HepG2 (cell line): ENCODE data around the gene HYDIN. TPM values are rescaled to one million over a fixed set of nuclear protein-coding genes. Genes with fewer than 3 reads are reported as not detected.
"Not testable (repeated sequence)": the region's sequence is repeated elsewhere in the genome, so short reads cannot be mapped to it uniquely, and the experiment has no call there.

ENCODE experiments used
- ATAC-seq: fragments of 200-7000 bp; cut with Tn5 transposase; 3 replicates; pipeline ENCODE4 v1.9.1; 2020; ENCODE audit warnings: mild to moderate bottlenecking, moderate library complexity
- BruUV-seq: library from RNA; stranded (reverse); fragments of 400-500 nt; replicated peaks from 2 replicates; lab custom pipeline; 2021; lab: Mats Ljungman, UMichigan
- CTCF ChIA-PET: fragments of 300-600 bp; formaldehyde crosslinking; extraction: SDS; loops from one replicate; lab custom pipeline; 2021; ENCODE audit warnings: low total read pairs, inconsistent platforms, low intra/inter-chr PET ratio; lab: Yijun Ruan, JAX
- POLR2A ChIA-PET: fragments of 350-600 bp; sonication (Branson Sonifier 250); formaldehyde crosslinking; loops from one replicate; lab custom pipeline; 2020; ENCODE audit warnings: antibody characterized with exemption, inconsistent platforms; lab: Yijun Ruan, JAX
- DNase-seq: peaks from one replicate; pipeline ENCODE4 v3.0.0-alpha.2; 2015; ENCODE audit warnings: low spot score
- FAIRE-seq: peaks from 3 replicates; lab custom pipeline; 2011; peaks lifted over from hg19 to GRCh38; lab: Jason Lieb, UNC
- H2AFZ ChIP-seq: one replicate; pipeline ENCODE4 v1.6.1; 2011; ENCODE audit warnings: low read length, inconsistent platforms
- H3K27ac ChIP-seq: fragments of 300-600 bp; 3 replicates; pipeline ENCODE4 v1.8.0; 2011; ENCODE audit warnings: mixed run types, mild to moderate bottlenecking, mixed read lengths, low read length, inconsistent platforms; ENCODE audit not compliant: insufficient read depth; ENCODE audit errors: extremely low read length
- H3K27me3 ChIP-seq, 2 experiments: fragments of 200-600 bp in 1 of 2; 2 replicates in 1 of 2; 3 replicates in 1 of 2; pipeline versions ENCODE4 v1.6.0 to v1.8.0; 2011; ENCODE audit warnings: low read length in 2 of 2, mild to moderate bottlenecking in 2 of 2, moderate library complexity in 2 of 2, inconsistent platforms in 1 of 2; ENCODE audit not compliant: insufficient read depth in 2 of 2, control insufficient read depth in 1 of 2
- H3K36me3 ChIP-seq, 2 experiments: fragments of 200-600 bp in 1 of 2; replicated peaks in 1 of 2; 2 replicates in 1 of 2; 3 replicates in 1 of 2; pipeline versions ENCODE4 v1.5.1 to v1.8.0; 2011; ENCODE audit warnings: low read length in 2 of 2, inconsistent platforms in 1 of 2; ENCODE audit not compliant: insufficient read depth in 2 of 2, control insufficient read depth in 1 of 2
- H3K4me1 ChIP-seq: 2 replicates; pipeline ENCODE4 v1.5.1; 2012; ENCODE audit warnings: low read length, inconsistent platforms; ENCODE audit not compliant: insufficient read depth
- H3K4me2 ChIP-seq: 2 replicates; pipeline ENCODE4 v1.6.0; 2011; ENCODE audit warnings: low read depth, low read length, inconsistent platforms
- H3K4me3 ChIP-seq, 3 experiments: fragments of 200-600 bp in 1 of 3; sonication (generic), shearing (Covaris generic) in 1 of 3; replicated peaks in 1 of 3; 2 replicates each; pipeline ENCODE4 v1.5.1; 2011 to 2016; ENCODE audit warnings: low read length in 3 of 3, inconsistent platforms in 2 of 3, low read depth in 2 of 3, mild to moderate bottlenecking in 2 of 3, control low read depth in 1 of 3, mixed read lengths in 1 of 3; ENCODE audit not compliant: insufficient read depth in 1 of 3
- H3K79me2 ChIP-seq: one replicate; pipeline ENCODE4 v1.6.1; 2011; ENCODE audit warnings: low read length, inconsistent platforms; ENCODE audit not compliant: insufficient read depth
- H3K9ac ChIP-seq: 2 replicates; pipeline ENCODE4 v1.6.0; 2011; ENCODE audit warnings: mild to moderate bottlenecking, low read depth, low read length, inconsistent platforms; ENCODE audit not compliant: insufficient read depth
- H3K9me3 ChIP-seq: 2 replicates; pipeline ENCODE4 v1.5.1; 2012; ENCODE audit warnings: mild to moderate bottlenecking, low read length
- H4K20me1 ChIP-seq: 2 replicates; pipeline ENCODE4 v1.6.0; 2011; ENCODE audit warnings: inconsistent platforms, mild to moderate bottlenecking, low read length, moderate library complexity; ENCODE audit not compliant: insufficient read depth
- WGBS: methylation state at CpG from one replicate; pipeline ENCODE4 v1.1.6; 2017; ENCODE audit warnings: low lambda C conversion rate; 5-methylcytosine and 5-hydroxymethylcytosine counted together
- in situ Hi-C: cut with HindIII; loops from 2 replicates; pipeline ENCODE4 v1.10.0; 2017; ENCODE audit warnings: low pct_unique_long_range_greater_than_20kb; ENCODE audit not compliant: extremely low pct_ligation_motif_present
- intact Hi-C: fragments of 100-400 bp; cut with micrococcal nuclease; formaldehyde crosslinking; loops from one replicate; pipeline ENCODE4 v1.10.0; 2022; ENCODE audit not compliant: unreplicated experiment
- polyA plus RNA-seq, 8 experiments: library from polyadenylated mRNA; depleted of rRNA in 3 of 8; stranded (reverse) in 7 of 8; unstranded in 1 of 8; fragments of >200 nt; fragmentation: Illumina TruSeq in 4 of 8; extraction: Trizol in 4 of 8; gene quantifications; 2 replicates each; pipeline versions ENCODE4 v1.2.1 to v1.2.3, GENCODE V29; 2011 to 2016; ENCODE audit warnings: low read depth in 4 of 8, missing spikeins in 1 of 8, mixed read lengths in 1 of 8; ENCODE audit not compliant: insufficient read depth in 1 of 8
- total RNA-seq, 5 experiments: library from RNA; depleted of rRNA; stranded (reverse); fragments of >200 nt; fragmentation: Illumina TruSeq; extraction: Trizol; gene quantifications; 2 replicates each; pipeline ENCODE4 v1.2.3, GENCODE V29; 2016; ENCODE audit warnings: low read depth in 1 of 5

Gene HYDIN
- total and polyA plus RNA-seq, 2 of the 13 experiments (the other 11 are each of a cell fraction or from before 2014, with no cell fraction given), result not detected

GRCh38 chr16:71151654-71152053, 78.9 kb downstream of the HYDIN start:
- H3K4me1 ChIP-seq, H3K36me3 ChIP-seq, H3K79me2 ChIP-seq, in situ Hi-C loops, H3K4me3 ChIP-seq, ATAC-seq, FAIRE-seq, DNase-seq, CTCF ChIA-PET, POLR2A ChIA-PET, intact Hi-C loops, H3K9ac ChIP-seq, H4K20me1 ChIP-seq, H3K4me2 ChIP-seq, H3K27me3 ChIP-seq, H3K9me3 ChIP-seq, BruUV-seq, H3K27ac ChIP-seq, H2AFZ ChIP-seq: not testable (repeated sequence)
- 0% methylated on average over 1 of the region's 2 CpGs for WGBS

GRCh38 chr16:71143246-71143645, 87.3 kb downstream of the HYDIN start:
- FAIRE-seq, intact Hi-C loops, H3K4me2 ChIP-seq, H4K20me1 ChIP-seq, H3K4me1 ChIP-seq, H3K4me3 ChIP-seq, in situ Hi-C loops, H3K79me2 ChIP-seq, H3K36me3 ChIP-seq, DNase-seq, H3K9ac ChIP-seq, POLR2A ChIA-PET, H3K9me3 ChIP-seq, BruUV-seq, CTCF ChIA-PET, H3K27me3 ChIP-seq, H2AFZ ChIP-seq, ATAC-seq, H3K27ac ChIP-seq: not testable (repeated sequence)
- 0% methylated on average over 1 of the region's 2 CpGs for WGBS

GRCh38 chr16:71110565-71110964, 120.0 kb downstream of the HYDIN start:
- in situ Hi-C loops, H3K27ac ChIP-seq: not testable (repeated sequence)

GRCh38 chr16:71109656-71110208, 120.8 kb downstream of the HYDIN start:
- H3K4me3 ChIP-seq, H3K4me2 ChIP-seq, POLR2A ChIA-PET, H3K4me1 ChIP-seq, H3K9me3 ChIP-seq, BruUV-seq, CTCF ChIA-PET, ATAC-seq, H4K20me1 ChIP-seq, H3K36me3 ChIP-seq, H3K27me3 ChIP-seq, in situ Hi-C loops, H3K27ac ChIP-seq, H3K9ac ChIP-seq, FAIRE-seq, H2AFZ ChIP-seq, DNase-seq, H3K79me2 ChIP-seq, intact Hi-C loops: not testable (repeated sequence)
- WGBS, result 7% methylated on average over 1 of the region's 3 CpGs

More at GRCh38 chr16:71110565-71110964, 120.0 kb downstream of the HYDIN start:
- H2AFZ ChIP-seq, H3K79me2 ChIP-seq, ATAC-seq, FAIRE-seq, POLR2A ChIA-PET, H3K4me2 ChIP-seq, H3K4me1 ChIP-seq, H3K36me3 ChIP-seq, DNase-seq, H4K20me1 ChIP-seq, H3K9ac ChIP-seq, CTCF ChIA-PET, H3K27me3 ChIP-seq, H3K9me3 ChIP-seq, BruUV-seq, H3K4me3 ChIP-seq, intact Hi-C loops: not testable (repeated sequence)
- 0% methylated on average over 1 of the region's 3 CpGs for WGBS
